ENCODE data around the gene PRSS27. TPM values are rescaled to one million over a fixed set of nuclear protein-coding genes. Genes with fewer than 3 reads are reported as not detected.
A peak's percentile ranks its signal among the peaks of the same experiment; 100 is the strongest.

The PRSS27 gene
- total RNA-seq, 6 donors from 2014 or later: 0.91 to 8.1 (median 1.8) TPM

GRCh38 chr16:2700786-2701185 lies 19.2 kb downstream of the PRSS27 start:
- DNase-seq: peak in 1 of 2 donors; percentile 50
- no peak overlapping the region for H3K27ac ChIP-seq
- no peak for ATAC-seq (ENCODE audit: low FRiP score in 2 of 2)
- TF ChIP-seq CTCF (IDR thresholded peaks at IDR 0.05): no peak
- no peak for TF ChIP-seq POLR2AphosphoS5 (IDR thresholded peaks at IDR 0.05)
- no peak for TF ChIP-seq POLR2A (IDR thresholded peaks at IDR 0.05)
- TF ChIP-seq EP300 (IDR thresholded peaks at IDR 0.05): no peak
- no peaks in the 10 kb centered on the region for H3K4me1 ChIP-seq
- H3K36me3 ChIP-seq: peaks cover 26 to 93% (median 86%) of the 10 kb centered on the region in 4 donors
- WGBS, 2 donors: 83 to 92% methylated on average over 3 to 9 of the region's 13 CpGs
- no peak overlapping the region for H3K4me3 ChIP-seq
- no peaks in the 10 kb centered on the region for H3K9me3 ChIP-seq
- H3K27me3 ChIP-seq: no peaks in the 10 kb centered on the region

- peaks cover 26 to 85% (median 78%) of the 10 kb centered on the region in 4 donors for H3K36me3 ChIP-seq
- WGBS, 2 donors: 89 to 93% methylated on average over 11 to 26 of the region's 28 CpGs
- peak in 1 of 2 donors; percentile 61 for DNase-seq
Measured at GRCh38 chr16:2699791-2700600, 20.0 kb downstream of the PRSS27 start.

GRCh38 chr16:2698965-2699750 lies 20.9 kb downstream of the PRSS27 start:
- no peak for TF ChIP-seq POLR2A (IDR thresholded peaks at IDR 0.05)
- TF ChIP-seq CTCF (IDR thresholded peaks at IDR 0.05): no peak
- TF ChIP-seq EP300 (IDR thresholded peaks at IDR 0.05): no peak
- no peak for TF ChIP-seq POLR2AphosphoS5 (IDR thresholded peaks at IDR 0.05)
- no peak for ATAC-seq (ENCODE audit: low FRiP score in 2 of 2)

More at GRCh38 chr16:2699791-2700600, 20.0 kb downstream of the PRSS27 start:
- H3K4me3 ChIP-seq: no peak overlapping the region
- H3K9me3 ChIP-seq: no peaks in the 10 kb centered on the region
- H3K27me3 ChIP-seq: no peaks in the 10 kb centered on the region
- H3K4me1 ChIP-seq: no peaks in the 10 kb centered on the region
- no peak overlapping the region for H3K27ac ChIP-seq
- no peak for ATAC-seq (ENCODE audit: low FRiP score in 2 of 2)
- no peak for TF ChIP-seq CTCF (IDR thresholded peaks at IDR 0.05)
- TF ChIP-seq POLR2A (IDR thresholded peaks at IDR 0.05): no peak
- TF ChIP-seq POLR2AphosphoS5 (IDR thresholded peaks at IDR 0.05): no peak
- TF ChIP-seq EP300 (IDR thresholded peaks at IDR 0.05): no peak

GRCh38 chr16:2698103-2698870 lies 21.7 kb downstream of the PRSS27 start:
- ATAC-seq (ENCODE audit: low FRiP score in 2 of 2): no peak

More at GRCh38 chr16:2698965-2699750, 20.9 kb downstream of the PRSS27 start:
- Histone ChIP-seq H3K4me1 (no peaks in the 10 kb centered on the region), H3K27ac (no peak overlapping the region), H3K9me3 (no peaks in the 10 kb centered on the region), H3K36me3 (peaks cover 26 to 77% (median 72%) of the 10 kb centered on the region in 4 donors), H3K27me3 (no peaks in the 10 kb centered on the region), H3K4me3 (no peak overlapping the region)
- DNase-seq: peak in 1 of 2 donors; percentile 59
- 91 to 92% methylated on average over 19 to 31 of the region's 32 CpGs for WGBS, 2 donors

More at GRCh38 chr16:2698103-2698870, 21.7 kb downstream of the PRSS27 start:
- 91 to 97% methylated on average over 14 to 25 of the region's 28 CpGs for WGBS, 2 donors
- no peak overlapping the region for H3K27ac ChIP-seq
- TF ChIP-seq POLR2AphosphoS5 (IDR thresholded peaks at IDR 0.05): no peak
- TF ChIP-seq POLR2A (IDR thresholded peaks at IDR 0.05): no peak
- TF ChIP-seq CTCF (IDR thresholded peaks at IDR 0.05): no peak
- no peak for TF ChIP-seq EP300 (IDR thresholded peaks at IDR 0.05)
- H3K36me3 ChIP-seq: peaks cover 26 to 68% (median 67%) of the 10 kb centered on the region in 4 donors
- DNase-seq: peak in 1 of 2 donors; percentile 77
- H3K4me1 ChIP-seq: peaks cover 0 to 2% (median under 1%) of the 10 kb centered on the region in 4 donors
- H3K4me3 ChIP-seq: no peak overlapping the region
- H3K27me3 ChIP-seq: no peaks in the 10 kb centered on the region
- H3K9me3 ChIP-seq: no peaks in the 10 kb centered on the region

Measured in upper lobe of left lung (tissue), 6 donors.